DMS153 (cell line): ENCODE results near the gene PTPRH.

Source experiments
- DNase-seq: peaks from one replicate; lab custom pipeline; 2025; lab: John Stamatoyannopoulos, UW

Gene PTPRH

DNA sequence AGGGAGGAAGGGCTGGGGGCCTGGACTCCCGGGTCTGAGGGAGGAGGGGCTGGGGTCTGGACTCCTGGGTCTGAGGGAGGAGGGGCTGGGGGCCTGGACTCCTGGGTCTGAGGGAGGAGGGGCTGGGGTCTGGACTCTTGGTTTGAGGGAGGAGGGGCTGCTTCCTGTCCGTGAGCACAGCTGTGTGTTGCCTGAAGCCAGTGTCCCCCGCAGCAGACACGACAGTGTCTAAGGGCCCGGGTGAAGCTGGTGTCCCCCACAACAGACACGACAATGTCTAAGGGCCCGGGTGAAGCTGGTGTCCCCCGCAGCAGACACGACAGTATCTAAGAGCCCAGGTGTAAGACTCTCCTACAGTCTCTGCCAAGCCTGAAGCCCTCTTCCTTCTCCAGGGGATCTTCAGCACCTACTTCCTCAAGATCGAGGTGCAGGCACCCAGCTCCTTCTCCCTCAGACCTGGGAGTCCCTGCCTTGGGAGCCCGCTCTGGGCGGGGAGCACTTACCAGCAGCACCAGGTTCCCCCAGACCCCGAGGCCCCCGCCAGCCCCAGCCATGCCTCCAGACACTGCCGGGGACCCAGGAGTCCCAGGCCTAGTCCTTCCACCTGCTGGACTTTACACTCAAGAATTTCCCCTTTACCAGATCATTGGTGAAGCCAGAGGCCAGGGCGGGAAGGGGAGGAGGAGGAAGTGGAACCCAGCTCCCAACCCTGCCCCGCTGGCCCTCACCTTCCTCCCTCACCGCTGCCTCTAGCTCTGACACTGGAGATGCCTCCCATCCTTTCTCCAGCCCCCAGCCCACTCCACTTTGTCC is at the start of gene PTPRH:
TSS of gene PTPRH (minus strand) at position 622 of the 813 bp plus-strand sequence. CDS start at position 554, 68 bp downstream.
- DNase-seq: peak; percentile 32

GRCh38 chr19:55258476-55258827 is 49.2 kb upstream of the PTPRH start:
- DNase-seq: no peak

- DNase-seq: no peak
These were observed 48.4 kb upstream of the PTPRH start for GRCh38 chr19:55257461-55258420.

DNA sequence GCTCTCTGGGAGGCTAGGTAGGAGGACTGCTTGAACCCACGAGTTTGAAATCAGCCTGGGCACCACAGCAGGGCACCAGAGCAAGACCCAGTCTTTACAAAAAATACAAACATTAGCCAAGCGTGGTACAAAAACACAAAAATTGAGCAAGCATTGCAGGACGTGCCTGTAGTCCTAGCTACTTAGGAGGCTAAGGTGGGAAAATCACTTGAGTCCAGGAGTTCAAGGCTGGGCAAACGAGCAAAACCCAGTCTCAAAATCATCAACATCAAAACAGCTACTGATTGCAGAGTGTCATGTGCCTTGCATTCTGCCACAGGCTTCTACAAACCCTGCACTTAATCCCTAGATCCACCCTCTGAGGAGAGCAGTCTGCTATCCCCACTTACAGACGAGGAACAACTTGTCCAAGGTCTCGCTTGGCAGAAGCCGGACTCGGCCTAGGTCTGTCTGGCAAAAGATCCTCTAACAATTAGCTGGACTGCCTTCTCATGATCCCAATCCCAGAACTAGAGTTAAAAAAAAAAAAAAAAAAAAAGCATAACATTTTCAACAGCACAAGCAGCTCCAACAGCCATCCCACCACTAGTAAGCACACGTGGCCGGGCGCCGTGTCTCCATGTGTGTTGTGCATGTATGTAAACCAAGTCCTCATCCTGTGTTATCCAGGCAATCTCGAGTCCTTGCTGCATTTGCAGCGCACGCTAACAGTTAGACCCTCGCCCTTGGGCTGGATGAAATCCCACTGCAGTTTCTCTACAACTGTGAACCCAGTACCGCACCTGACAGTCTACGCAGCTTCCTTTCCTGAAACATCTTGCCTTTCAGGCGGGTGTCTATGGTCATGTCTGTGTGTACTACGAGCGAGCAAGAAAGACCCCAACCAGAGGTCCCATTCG is 47.5 kb upstream of the PTPRH start:
- DNase-seq: no peak

DNA sequence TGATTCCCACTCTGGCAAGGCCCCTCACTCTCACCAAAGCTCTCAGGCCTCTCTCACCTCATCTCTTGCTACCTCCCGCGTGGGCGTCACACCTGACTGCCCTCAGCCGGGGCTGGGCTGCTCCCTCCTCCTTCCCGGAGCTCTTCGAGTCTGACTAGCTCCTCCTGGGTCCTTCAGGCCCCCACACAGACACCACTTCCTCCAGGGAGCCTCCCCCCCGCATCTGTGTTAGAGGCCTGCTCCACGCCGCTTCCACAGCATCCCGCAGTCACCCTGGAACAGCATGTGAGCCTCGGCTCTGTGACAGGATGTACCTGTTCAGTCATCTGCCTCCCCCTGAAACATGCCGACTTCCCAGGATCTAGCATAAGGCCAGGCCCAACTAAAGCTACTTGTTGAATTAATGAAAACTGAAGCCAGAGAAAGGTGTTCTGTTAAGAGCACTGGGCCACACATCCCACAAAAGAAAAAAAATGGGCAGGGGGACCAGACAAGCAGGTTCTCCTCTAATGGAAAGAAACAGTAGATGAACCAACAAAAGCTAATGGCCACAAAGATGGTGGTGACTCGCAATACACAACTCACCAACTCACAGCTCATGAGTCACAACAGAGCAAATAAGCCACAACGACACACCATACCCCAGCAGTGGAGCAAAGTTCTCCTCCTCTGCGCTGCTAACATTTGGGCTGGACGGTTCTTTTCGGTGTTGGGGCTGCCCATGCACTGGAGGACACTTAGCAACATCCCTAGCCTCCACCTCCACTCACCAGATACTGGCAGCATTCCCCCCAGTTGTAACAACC is 46.5 kb upstream of the PTPRH start:
- DNase-seq: no peak

- DNase-seq: no peak
These were observed 45.3 kb upstream of the PTPRH start for GRCh38 chr19:55254625-55254977.

DNA sequence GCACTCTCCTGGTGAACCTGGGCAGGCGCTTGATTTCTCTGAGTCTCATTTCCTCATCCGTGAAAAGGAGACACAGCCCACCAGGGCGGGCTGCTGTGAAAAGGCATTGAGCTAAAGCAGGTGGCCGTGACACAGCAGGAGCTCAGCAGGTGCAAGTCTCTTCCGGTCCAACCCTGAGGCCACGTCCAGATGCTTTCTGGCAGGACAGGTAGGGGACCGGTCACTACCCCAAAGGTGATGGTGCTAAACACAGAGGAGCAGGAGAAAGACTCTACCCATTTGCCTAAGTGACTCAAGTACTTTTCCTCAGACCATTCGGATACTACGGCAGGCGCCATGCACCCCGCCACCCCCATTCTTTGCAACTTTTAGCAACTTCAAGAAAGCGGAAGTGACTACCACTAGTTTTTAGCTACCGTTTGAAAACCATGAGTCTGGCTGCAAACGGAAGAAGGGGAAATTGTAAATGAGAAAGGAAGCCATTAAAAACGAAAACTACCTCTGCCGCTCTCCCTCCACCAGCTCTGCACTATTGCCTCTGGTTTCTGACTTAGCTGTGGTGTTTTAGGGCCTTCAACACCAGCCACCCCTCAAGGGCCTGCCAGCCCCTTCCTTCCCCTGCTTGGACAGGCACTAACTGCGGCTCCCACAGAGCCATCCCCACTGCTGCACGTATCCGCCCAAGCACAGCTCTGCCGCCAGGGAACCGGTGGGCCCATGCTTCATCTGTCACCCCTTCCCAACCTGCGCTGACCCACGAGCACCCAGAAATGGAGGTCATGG is 44.7 kb upstream of the PTPRH start:
- DNase-seq: peak; percentile 74

GRCh38 chr19:55252760-55253663 is 43.7 kb upstream of the PTPRH start:
- DNase-seq: no peak

DNA sequence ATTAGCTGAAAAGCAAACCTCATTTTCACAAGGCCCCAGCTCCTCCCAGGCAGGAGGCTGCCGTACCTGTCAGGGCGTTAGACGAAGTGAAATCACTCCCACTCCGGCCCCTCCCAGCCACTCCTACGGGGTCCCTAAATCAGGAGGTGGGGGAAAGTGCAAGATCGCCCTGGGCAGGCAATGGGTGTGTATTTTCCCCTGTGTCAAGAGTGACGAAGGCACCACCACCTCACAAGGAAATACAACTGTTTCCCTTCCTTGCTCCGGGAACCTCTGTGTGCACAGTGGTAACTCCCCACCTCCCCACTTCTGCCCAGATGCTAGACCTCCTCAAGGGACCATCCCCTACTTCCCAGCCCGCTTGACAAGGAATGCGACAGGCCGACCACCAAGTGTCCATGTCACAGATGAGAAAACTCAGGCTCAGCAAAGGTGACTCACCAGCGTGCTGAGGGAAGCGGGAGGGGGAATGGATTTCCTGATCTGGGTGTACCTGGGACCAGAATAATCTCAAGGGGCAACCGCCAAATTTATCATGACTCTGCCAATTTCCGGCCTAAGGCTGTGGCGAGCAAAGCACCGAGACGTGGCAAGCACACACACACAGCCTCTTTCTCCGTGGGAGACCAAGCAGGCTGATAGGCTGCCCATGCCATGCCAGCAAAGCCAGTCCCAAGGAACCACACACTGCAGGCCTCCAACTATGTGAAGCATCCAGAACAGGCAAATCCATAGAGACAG is 42.2 kb upstream of the PTPRH start:
- DNase-seq: no peak

- no peak for DNase-seq
These were observed 41.1 kb upstream of the PTPRH start for GRCh38 chr19:55250262-55251036.

- DNase-seq: no peak
These were observed 40.5 kb upstream of the PTPRH start for GRCh38 chr19:55249841-55250240.

DNA sequence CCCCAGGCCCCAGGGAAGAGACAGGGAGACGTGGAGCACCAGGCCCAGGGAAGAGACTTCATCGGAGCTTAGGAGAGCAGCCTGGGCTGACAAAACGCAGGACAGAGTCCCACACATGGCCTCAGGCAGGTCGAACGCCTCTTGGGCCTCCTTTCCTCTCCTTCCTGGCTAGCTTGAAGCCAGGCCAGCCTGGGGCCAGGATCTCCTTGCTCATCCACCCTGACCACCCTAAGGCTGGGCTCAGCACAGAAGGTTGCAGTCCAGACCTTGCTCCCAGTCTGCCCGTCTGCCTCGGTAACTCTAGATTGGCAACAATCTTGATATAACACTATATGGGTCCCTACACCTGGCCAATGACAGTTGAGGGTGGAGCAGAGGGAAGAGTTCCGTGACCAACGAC is 39.4 kb upstream of the PTPRH start:
- no peak for DNase-seq

- DNase-seq: no peak
These were observed 38.9 kb upstream of the PTPRH start for GRCh38 chr19:55248166-55248675.

DNA sequence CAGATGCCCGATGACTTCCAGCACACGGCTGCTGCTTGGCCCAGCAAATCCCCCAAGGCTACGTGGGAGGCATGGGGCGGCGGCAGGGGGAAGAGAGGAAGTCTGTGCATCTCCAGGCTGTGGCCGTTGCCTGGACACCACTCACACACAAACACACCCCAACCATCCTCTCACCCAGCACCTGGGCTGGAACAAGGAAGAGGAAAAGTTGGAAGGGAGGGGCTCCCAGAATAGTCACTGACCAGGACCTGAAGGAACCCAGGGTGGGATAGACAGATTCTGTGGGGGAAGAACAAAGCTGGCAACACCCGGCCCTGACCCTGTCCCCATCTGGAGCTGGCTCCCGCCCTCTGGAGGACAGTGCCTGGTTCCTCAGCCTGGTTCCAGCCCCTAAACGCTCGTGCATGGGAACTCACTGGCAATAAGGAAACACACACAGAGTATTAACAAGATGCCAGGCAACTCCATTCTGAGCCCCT is 38.4 kb upstream of the PTPRH start:
- peak; percentile 59 for DNase-seq

DNA sequence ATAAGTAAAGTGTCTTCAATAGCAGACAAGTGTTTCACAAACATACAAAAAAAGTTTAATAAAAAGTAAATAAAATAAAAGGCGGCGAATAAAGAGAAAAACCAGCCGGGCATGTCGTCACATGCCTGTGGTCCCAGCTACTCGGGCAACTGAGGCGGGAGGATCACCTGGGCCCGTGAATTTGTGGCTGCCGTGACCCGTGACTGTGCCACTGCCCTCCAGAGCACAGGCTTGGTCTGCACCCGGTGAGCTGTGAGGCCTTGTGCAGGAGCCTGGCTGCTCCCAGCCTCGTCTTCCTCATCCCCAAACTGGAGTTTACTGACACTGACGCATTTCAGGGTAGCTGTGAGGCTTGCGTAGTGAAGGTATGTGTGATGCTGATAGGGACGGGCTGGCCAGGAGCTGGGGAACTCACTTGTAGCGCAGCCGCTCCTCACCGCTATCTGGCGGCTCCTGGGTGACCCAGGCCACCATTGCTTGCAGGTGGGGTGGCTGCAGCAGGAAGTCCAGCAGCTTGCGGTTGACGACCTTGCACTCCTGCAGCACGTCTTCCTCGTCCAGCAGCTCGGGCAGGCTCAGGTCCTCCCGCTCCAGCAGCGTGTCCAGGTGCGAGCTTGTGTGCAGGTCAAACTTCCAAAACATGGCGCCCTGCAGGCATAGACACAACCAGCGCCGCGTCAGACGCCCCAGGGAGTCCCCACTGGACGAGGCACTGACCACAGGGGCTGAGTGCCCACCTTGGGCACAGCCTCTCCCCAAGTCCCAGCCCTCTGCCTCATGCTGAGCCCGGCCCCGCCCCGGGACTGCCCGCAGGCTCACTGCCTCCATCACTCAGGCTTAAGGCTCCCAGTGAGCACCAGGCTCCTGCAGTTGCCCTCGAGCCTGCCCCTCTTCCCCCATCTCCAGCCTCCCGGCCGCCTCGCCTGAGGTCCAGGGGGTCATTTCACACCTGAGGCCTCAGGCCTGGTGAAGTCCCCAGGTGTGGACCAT is 37.5 kb upstream of the PTPRH start:
- DNase-seq: no peak

GRCh38 chr19:55245236-55245904 is 36.1 kb upstream of the PTPRH start:
- DNase-seq: no peak
